ENCODE measurements around the gene ISY1.

- TF ChIP-seq, protein P1, sequence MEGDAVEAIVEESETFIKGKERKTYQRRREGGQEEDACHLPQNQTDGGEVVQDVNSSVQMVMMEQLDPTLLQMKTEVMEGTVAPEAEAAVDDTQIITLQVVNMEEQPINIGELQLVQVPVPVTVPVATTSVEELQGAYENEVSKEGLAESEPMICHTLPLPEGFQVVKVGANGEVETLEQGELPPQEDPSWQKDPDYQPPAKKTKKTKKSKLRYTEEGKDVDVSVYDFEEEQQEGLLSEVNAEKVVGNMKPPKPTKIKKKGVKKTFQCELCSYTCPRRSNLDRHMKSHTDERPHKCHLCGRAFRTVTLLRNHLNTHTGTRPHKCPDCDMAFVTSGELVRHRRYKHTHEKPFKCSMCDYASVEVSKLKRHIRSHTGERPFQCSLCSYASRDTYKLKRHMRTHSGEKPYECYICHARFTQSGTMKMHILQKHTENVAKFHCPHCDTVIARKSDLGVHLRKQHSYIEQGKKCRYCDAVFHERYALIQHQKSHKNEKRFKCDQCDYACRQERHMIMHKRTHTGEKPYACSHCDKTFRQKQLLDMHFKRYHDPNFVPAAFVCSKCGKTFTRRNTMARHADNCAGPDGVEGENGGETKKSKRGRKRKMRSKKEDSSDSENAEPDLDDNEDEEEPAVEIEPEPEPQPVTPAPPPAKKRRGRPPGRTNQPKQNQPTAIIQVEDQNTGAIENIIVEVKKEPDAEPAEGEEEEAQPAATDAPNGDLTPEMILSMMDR (IDR thresholded peaks at IDR 0.05; ENCODE audit: low read length) = no peak
- no peak for TF ChIP-seq EZH2 (IDR thresholded peaks at IDR 0.05; ENCODE audit: borderline replicate concordance, low read length)
Observed at GRCh38 chr3:129139911-129140310, 21.0 kb downstream of the ISY1 start.
